ENCODE data around the gene HNRNPA1L2.

- no peak for TF ChIP-seq E2F1 (CRISPR knock-in tag; IDR thresholded peaks at IDR 0.05)
- no peak for TF ChIP-seq CTCF (IDR thresholded peaks at IDR 0.05)
- TF ChIP-seq NR2C2 (CRISPR knock-in tag; IDR thresholded peaks at IDR 0.05) = no peak
- TF ChIP-seq FOXP1 (CRISPR knock-in tag; IDR thresholded peaks at IDR 0.05; ENCODE audit: borderline replicate concordance) = no peak
- TF ChIP-seq TCF7 (CRISPR knock-in tag; IDR thresholded peaks at IDR 0.05; ENCODE audit: low read depth) = no peak
- no peak for TF ChIP-seq E2F4 (CRISPR knock-in tag; IDR thresholded peaks at IDR 0.05; ENCODE audit: borderline replicate concordance, low read depth)
- TF ChIP-seq ZNF121 (CRISPR knock-in tag; IDR thresholded peaks at IDR 0.05) = no peak
Measured at GRCh38 chr13:52670726-52671125, 28.5 kb downstream of the HNRNPA1L2 start.

Data from WTC11 (cell line).